Effector CD8-positive, alpha-beta T cell (primary cell): Measurements from ENCODE around the gene ZAR1L.

ENCODE experiments used
- DNase-seq: peaks from one replicate; lab custom pipeline; 2025; lab: John Stamatoyannopoulos, UW

ZAR1L gene

DNA sequence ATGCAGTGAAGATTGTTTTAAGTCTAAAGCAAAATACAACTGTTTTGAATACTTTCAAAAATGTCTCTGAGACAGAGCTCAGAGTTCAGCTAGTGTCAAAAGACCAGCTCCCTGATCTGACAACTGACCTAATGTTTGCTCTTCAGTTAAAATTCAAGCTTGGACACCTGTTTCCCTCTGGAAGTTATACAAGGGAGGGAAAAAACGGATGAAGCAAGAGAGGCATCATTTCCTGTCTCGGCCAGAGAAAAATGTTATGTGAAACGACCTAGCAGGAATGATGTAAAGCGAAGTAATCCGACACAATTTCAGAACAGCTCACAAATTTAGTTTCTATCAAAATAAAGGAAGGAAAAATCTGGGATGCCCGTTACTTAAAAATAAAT lies 59.4 kb downstream of the ZAR1L start:
- DNase-seq, result no peak

DNA sequence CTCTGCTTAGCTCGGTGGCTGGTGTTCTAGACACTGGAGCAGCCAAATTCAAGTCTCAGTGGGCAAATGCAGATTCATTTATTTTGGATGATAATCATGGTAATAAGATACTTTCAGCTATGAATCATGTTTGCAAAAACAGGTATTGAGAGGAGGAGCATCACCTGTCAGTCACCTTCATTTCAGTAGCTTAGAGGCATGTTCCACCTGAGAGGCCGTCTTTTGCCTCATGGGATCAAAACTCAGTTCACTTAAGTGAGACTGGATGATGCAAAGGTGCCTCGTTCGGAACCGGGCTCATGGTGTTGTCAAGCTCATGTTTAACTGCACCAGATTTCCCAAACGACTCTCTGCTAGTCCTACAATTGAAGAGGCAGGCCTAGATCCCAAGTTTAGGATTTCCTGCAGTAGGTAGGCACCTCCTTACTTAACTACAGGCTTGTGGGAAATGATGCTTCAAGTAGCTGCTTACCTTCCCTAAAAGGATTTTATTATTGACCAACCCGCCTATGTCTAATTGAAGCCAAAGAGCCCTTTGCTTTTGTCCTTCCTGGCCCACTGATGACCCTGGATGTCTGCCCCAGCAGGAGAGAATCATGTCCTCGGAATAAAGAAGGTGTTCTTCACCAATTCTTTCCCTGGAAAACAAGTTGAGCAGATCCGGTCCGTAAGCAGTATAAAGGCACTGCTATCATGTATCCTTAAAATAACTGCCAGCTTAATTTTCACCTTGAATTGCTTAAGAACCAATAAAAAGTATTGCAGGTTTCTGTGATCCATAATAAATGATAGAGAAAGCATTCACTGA lies 60.0 kb downstream of the ZAR1L start:
- DNase-seq, result no peak

DNA sequence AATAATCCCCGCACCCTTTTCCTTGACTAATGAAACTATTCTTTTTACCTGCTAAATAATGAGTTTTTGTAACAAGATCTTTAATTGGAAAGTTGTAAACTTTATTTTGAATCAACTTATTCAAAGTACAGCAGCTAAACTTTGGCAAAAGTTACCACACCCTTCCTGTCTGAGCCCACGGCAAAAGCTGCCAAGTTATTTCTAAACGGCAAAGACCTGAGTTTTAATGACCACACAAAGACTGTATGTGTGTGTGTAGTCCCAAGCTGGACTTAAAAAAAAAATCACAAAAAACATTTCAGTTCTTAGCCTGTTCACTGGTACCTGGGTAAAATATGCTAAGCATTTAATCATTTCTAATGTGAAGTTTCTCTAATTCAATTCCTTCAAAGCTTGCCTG lies 60.7 kb downstream of the ZAR1L start:
- DNase-seq, result no peak

DNA sequence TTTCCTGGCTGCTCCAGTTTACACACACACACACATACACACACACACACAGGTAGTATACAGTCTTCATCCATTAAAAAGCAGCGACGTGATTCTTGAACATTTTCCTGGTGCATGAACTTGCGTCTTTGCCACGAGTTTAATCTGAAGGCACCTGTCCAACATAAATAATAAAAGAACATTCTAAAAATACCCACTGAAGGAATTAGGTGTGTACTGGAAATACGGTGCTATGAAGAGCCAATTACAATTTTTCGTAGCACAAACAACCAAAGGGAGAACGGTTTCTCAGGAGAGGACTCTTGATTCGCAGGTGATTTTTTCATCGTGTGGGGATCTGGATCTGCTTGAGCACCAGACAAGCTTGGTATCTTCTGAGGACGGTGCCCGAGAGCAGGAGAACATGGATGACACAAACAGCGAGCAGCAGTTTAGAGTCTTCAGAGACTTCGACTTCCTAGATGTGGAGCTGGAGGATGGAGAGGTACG lies 61.2 kb downstream of the ZAR1L start:
- no peak for DNase-seq
